GM23248 (cell line): ENCODE data around the gene CELSR3. TPM values are rescaled to one million over a fixed set of nuclear protein-coding genes. Genes with fewer than 3 reads are reported as not detected.

Source experiments
- DNase-seq: peaks from one replicate; pipeline ENCODE4 v3.0.0-alpha.2; 2015
- H2AFZ ChIP-seq: fragments of 200-600 bp; sonication (generic); 2 replicates; pipeline ENCODE4 v1.6.1; 2016; ENCODE audit warnings: antibody characterized with exemption
- H3F3A ChIP-seq: fragments of 200-600 bp; sonication (generic); 2 replicates; pipeline ENCODE4 v1.6.1; 2016; ENCODE audit warnings: mild to moderate bottlenecking, antibody characterized with exemption, mixed run types; ENCODE audit not compliant: insufficient read depth
- H3K27ac ChIP-seq: fragments of 200-600 bp; sonication (generic); 2 replicates; pipeline ENCODE4 v1.5.1; 2016; ENCODE audit warnings: mild to moderate bottlenecking
- H3K27me3 ChIP-seq: fragments of 200-600 bp; sonication (generic); replicated peaks from 2 replicates; pipeline ENCODE4 v1.6.1; 2016; ENCODE audit warnings: mild to moderate bottlenecking; ENCODE audit not compliant: insufficient read depth
- H3K36me3 ChIP-seq: fragments of 200-600 bp; sonication (generic); 2 replicates; pipeline ENCODE4 v1.6.1; 2016; ENCODE audit warnings: low read depth, mild to moderate bottlenecking
- H3K4me1 ChIP-seq: fragments of 200-600 bp; sonication (generic); 2 replicates; pipeline ENCODE4 v1.6.1; 2016; ENCODE audit warnings: mild to moderate bottlenecking; ENCODE audit not compliant: insufficient read depth
- H3K4me2 ChIP-seq: fragments of 200-600 bp; sonication (generic); one replicate; pipeline ENCODE4 v1.6.1; 2016; ENCODE audit warnings: mild to moderate bottlenecking; ENCODE audit not compliant: unreplicated experiment
- H3K4me3 ChIP-seq: fragments of 200-600 bp; sonication (generic); 2 replicates; pipeline ENCODE4 v1.5.1; 2016; ENCODE audit warnings: mild to moderate bottlenecking
- H3K79me2 ChIP-seq: fragments of 200-600 bp; sonication (generic); 2 replicates; pipeline ENCODE4 v1.6.1; 2016; ENCODE audit warnings: mild to moderate bottlenecking; ENCODE audit not compliant: insufficient read depth
- H3K9ac ChIP-seq: fragments of 200-600 bp; sonication (generic); 2 replicates; pipeline ENCODE4 v1.6.1; 2016; ENCODE audit warnings: mild to moderate bottlenecking
- H3K9me2 ChIP-seq: fragments of 200-600 bp; sonication (generic); 2 replicates; pipeline ENCODE4 v1.6.1; 2016; ENCODE audit warnings: mixed run types, mild to moderate bottlenecking, moderate library complexity; ENCODE audit not compliant: insufficient read depth
- H3K9me3 ChIP-seq: fragments of 200-600 bp; sonication (generic); one replicate; pipeline ENCODE4 v1.6.1; 2017; ENCODE audit warnings: low read depth
- H4K20me1 ChIP-seq: fragments of 200-600 bp; sonication (generic); 2 replicates; pipeline ENCODE4 v1.6.0; 2016; ENCODE audit not compliant: insufficient read depth
- EZH2 ChIP-seq: fragments of 200-600 bp; sonication (generic); IDR thresholded peaks from 2 replicates; pipeline ENCODE4 v1.6.1; 2018; ENCODE audit warnings: antibody characterized with exemption, mild to moderate bottlenecking; ENCODE audit not compliant: insufficient read depth, poor library complexity, severe bottlenecking
- EZH2phosphoT487 ChIP-seq: fragments of 200-600 bp; sonication (generic); IDR thresholded peaks from 2 replicates; pipeline ENCODE4 v1.6.1; 2018; ENCODE audit warnings: antibody characterized with exemption, moderate library complexity, mild to moderate bottlenecking, low read depth; ENCODE audit not compliant: insufficient read depth
- WGBS, 2 experiments: methylation state at CpG; one replicate each; pipeline ENCODE4 v1.1.6; 2015 to 2017; ENCODE audit warnings: low lambda C conversion rate in 2 of 2, low coverage in 1 of 2; ENCODE audit errors: missing lambda C conversion rate in 2 of 2; 5-methylcytosine and 5-hydroxymethylcytosine counted together
- in situ Hi-C: fragments of 300-500 bp; cut with MboI; formaldehyde crosslinking; loops from 2 replicates; pipeline ENCODE4 v1.15.0; 2020
- polyA plus RNA-seq: library from polyadenylated mRNA; unstranded; fragments of >200 nt; fragmentation: Nextera tagmentation; extraction: Ambion mirVana; gene quantifications from 2 replicates; pipeline ENCODE4 v1.2.1, GENCODE V29; 2016
- total RNA-seq: library from RNA; depleted of rRNA; stranded (reverse); fragments of >200 nt; shearing (Covaris generic); gene quantifications from 2 replicates; pipeline ENCODE4 v1.2.3, GENCODE V29; 2014

The CELSR3 gene
- total and polyA plus RNA-seq, 2 experiments from 2014 or later: 0.40 to 1.4 TPM

GRCh38 chr3:48674505-48674904 lies 11.8 kb upstream of the CELSR3 start:
- 78 to 79% methylated on average over 9 of the region's 9 CpGs for WGBS, 2 experiments
- no peaks in the 10 kb centered on the region for H3K36me3 ChIP-seq
- H3K79me2 ChIP-seq: no peaks in the 10 kb centered on the region
- H3K4me2 ChIP-seq: no peak overlapping the region
- H3K9me2 ChIP-seq: no peaks in the 10 kb centered on the region
- H3K9ac ChIP-seq: no peak overlapping the region
- H3K4me3 ChIP-seq: no peak overlapping the region
- H3K27ac ChIP-seq: no peak overlapping the region
- H3K27me3 ChIP-seq: no peaks in the 10 kb centered on the region
- H2AFZ ChIP-seq: no peak overlapping the region
- H3K4me1 ChIP-seq: peaks cover 3% of the 10 kb centered on the region; the same call in 1 of the 2 replicates
- in situ Hi-C loops: no loop called here
- TF ChIP-seq EZH2: no peak
- no peak for TF ChIP-seq EZH2phosphoT487
- DNase-seq: no peak
- H4K20me1 ChIP-seq: no peaks in the 10 kb centered on the region
- no peaks in the 10 kb centered on the region for H3F3A ChIP-seq
- no peaks in the 10 kb centered on the region for H3K9me3 ChIP-seq

- Histone ChIP-seq H4K20me1 (no peaks in the 10 kb centered on the region), H3F3A (0 out of 2 replicates have a peak, but pooled peaks cover 6% of the 10 kb centered on the region), H3K4me1 (no peaks in the 10 kb centered on the region), H3K36me3 (no peaks in the 10 kb centered on the region), H3K4me2 (no peak overlapping the region), H3K9me2 (no peaks in the 10 kb centered on the region), H3K9ac (no peak overlapping the region), H3K27me3 (no peaks in the 10 kb centered on the region), H3K4me3 (no peak overlapping the region), H3K79me2 (no peaks in the 10 kb centered on the region), H3K9me3 (no peaks in the 10 kb centered on the region), H3K27ac (no peak overlapping the region), H2AFZ (no peak overlapping the region)
- DNase-seq: no peak
- no peak for TF ChIP-seq EZH2phosphoT487
- no peak for TF ChIP-seq EZH2
- in situ Hi-C loops: no loop called here
- WGBS, 2 experiments: 0% methylated on average over 1 of the region's 1 CpG
Observed at GRCh38 chr3:48672522-48672921, 9.8 kb upstream of the CELSR3 start.

GRCh38 chr3:48664929-48665328 lies 2.2 kb upstream of the CELSR3 start:
- H3F3A ChIP-seq: peaks cover 16% of the 10 kb centered on the region; the same call in 1 of the 2 replicates
- no peak overlapping the region for H3K9ac ChIP-seq
- no peak overlapping the region for H3K4me3 ChIP-seq
- WGBS, 2 experiments: 75 to 78% methylated on average over 4 of the region's 4 CpGs
- H2AFZ ChIP-seq: no peak overlapping the region
- no peaks in the 10 kb centered on the region for H3K9me3 ChIP-seq
- H3K9me2 ChIP-seq: no peaks in the 10 kb centered on the region
- TF ChIP-seq EZH2phosphoT487 (no peak), EZH2 (no peak)
- no peak overlapping the region for H3K27ac ChIP-seq
- H3K4me2 ChIP-seq: no peak overlapping the region
- H4K20me1 ChIP-seq: no peaks in the 10 kb centered on the region
- no peaks in the 10 kb centered on the region for H3K4me1 ChIP-seq
- DNase-seq: no peak
- no peaks in the 10 kb centered on the region for H3K27me3 ChIP-seq
- H3K79me2 ChIP-seq: no peaks in the 10 kb centered on the region
- no peaks in the 10 kb centered on the region for H3K36me3 ChIP-seq
- in situ Hi-C loops: no loop called here

GRCh38 chr3:48664313-48664644 lies 1.6 kb upstream of the CELSR3 start:
- TF ChIP-seq EZH2phosphoT487: no peak
- H3K27me3 ChIP-seq: no peaks in the 10 kb centered on the region
- 61 to 64% methylated on average over 11 of the region's 11 CpGs for WGBS, 2 experiments
- no peaks in the 10 kb centered on the region for H3K36me3 ChIP-seq
- no peak overlapping the region for H3K9ac ChIP-seq
- peaks cover 16% of the 10 kb centered on the region; the same call in 1 of the 2 replicates for H3F3A ChIP-seq
- H3K4me1 ChIP-seq: no peaks in the 10 kb centered on the region
- DNase-seq: no peak
- no peaks in the 10 kb centered on the region for H4K20me1 ChIP-seq
- H3K27ac ChIP-seq: peak overlapping the region; percentile 94; the same call in 1 of the 2 replicates
- H3K9me3 ChIP-seq: no peaks in the 10 kb centered on the region
- H3K79me2 ChIP-seq: no peaks in the 10 kb centered on the region
- in situ Hi-C loops: no loop called here
- H3K4me2 ChIP-seq: peak overlapping the region; percentile 72
- H3K9me2 ChIP-seq: no peaks in the 10 kb centered on the region
- peak overlapping the region; percentile 79 for H3K4me3 ChIP-seq
- H2AFZ ChIP-seq: no peak overlapping the region
